Measurements from ENCODE around the gene CNOT3.

Gene CNOT3

GRCh38 chr19:54123682-54124081, 13.9 kb upstream of the CNOT3 start:
- Histone ChIP-seq H3K27ac (ENCODE audit: extremely low read depth, low read depth, low read length) (no peak overlapping the region), H3K9me3 (ENCODE audit: control insufficient read depth, insufficient read depth, low read depth, low read length) (no peaks in the 10 kb centered on the region), H3K4me1 (ENCODE audit: control insufficient read depth, insufficient read depth, low read length) (no peaks in the 10 kb centered on the region), H3K36me3 (ENCODE audit: control insufficient read depth in 2 of 2, insufficient read depth in 1 of 2, low read length in 2 of 2) (peaks cover 25 to 91% of the 10 kb centered on the region in 2 experiments), H3K4me3 (ENCODE audit: low read depth, low read length) (no peak overlapping the region)
- TF ChIP-seq ZNF747 (tag by site-specific recombination; IDR thresholded peaks at IDR 0.05) (no peak), ZFP69B (tag by site-specific recombination; IDR thresholded peaks at IDR 0.05) (no peak), ZNF449 (tag by site-specific recombination; IDR thresholded peaks at IDR 0.05) (no peak), ZNF596 (tag by site-specific recombination; IDR thresholded peaks at IDR 0.05) (no peak), ZNF19 (tag by site-specific recombination; IDR thresholded peaks at IDR 0.05; ENCODE audit: low read depth) (no peak), ZNF174 (tag by site-specific recombination; IDR thresholded peaks at IDR 0.05) (no peak), ZNF76 (tag by site-specific recombination; IDR thresholded peaks at IDR 0.05; ENCODE audit: borderline replicate concordance, low read depth) (no peak), ZNF221 (tag by site-specific recombination; IDR thresholded peaks at IDR 0.05; ENCODE audit: borderline replicate concordance) (no peak), ZNF280D (tag by site-specific recombination; IDR thresholded peaks at IDR 0.05) (no peak), MYNN (tag by site-specific recombination; IDR thresholded peaks at IDR 0.05; ENCODE audit: borderline replicate concordance) (no peak), ZNF830 (tag by site-specific recombination; IDR thresholded peaks at IDR 0.05; ENCODE audit: low read depth) (no peak)
- ChIA-PET POLR2A (interaction anchor here (2.1 to 6.2 kb wide), 2 partner anchors 8 to 13 kb away, joined by 12 to 37 read pairs; partner anchors contain the start of genes CNOT3, PRPF31 and TFPT), CTCF (no interaction called here)

GRCh38 chr19:54124393-54124792, 13.2 kb upstream of the CNOT3 start:
- Histone ChIP-seq H3K27ac (ENCODE audit: extremely low read depth, low read depth, low read length) (no peak overlapping the region), H3K4me1 (ENCODE audit: control insufficient read depth, insufficient read depth, low read length) (no peaks in the 10 kb centered on the region), H3K9me3 (ENCODE audit: control insufficient read depth, insufficient read depth, low read depth, low read length) (no peaks in the 10 kb centered on the region), H3K36me3 (ENCODE audit: control insufficient read depth in 2 of 2, insufficient read depth in 1 of 2, low read length in 2 of 2) (peaks cover 18 to 94% of the 10 kb centered on the region in 2 experiments), H3K4me3 (ENCODE audit: low read depth, low read length) (no peak overlapping the region)
- TF ChIP-seq HOXA7 (CRISPR knock-in tag; IDR thresholded peaks at IDR 0.05; ENCODE audit: borderline replicate concordance) = no peak
- TF ChIP-seq IKZF3 (tag by site-specific recombination; IDR thresholded peaks at IDR 0.05) = no peak
- no peak for TF ChIP-seq OSR2 (tag by site-specific recombination; IDR thresholded peaks at IDR 0.05)
- TF ChIP-seq, protein P1, sequence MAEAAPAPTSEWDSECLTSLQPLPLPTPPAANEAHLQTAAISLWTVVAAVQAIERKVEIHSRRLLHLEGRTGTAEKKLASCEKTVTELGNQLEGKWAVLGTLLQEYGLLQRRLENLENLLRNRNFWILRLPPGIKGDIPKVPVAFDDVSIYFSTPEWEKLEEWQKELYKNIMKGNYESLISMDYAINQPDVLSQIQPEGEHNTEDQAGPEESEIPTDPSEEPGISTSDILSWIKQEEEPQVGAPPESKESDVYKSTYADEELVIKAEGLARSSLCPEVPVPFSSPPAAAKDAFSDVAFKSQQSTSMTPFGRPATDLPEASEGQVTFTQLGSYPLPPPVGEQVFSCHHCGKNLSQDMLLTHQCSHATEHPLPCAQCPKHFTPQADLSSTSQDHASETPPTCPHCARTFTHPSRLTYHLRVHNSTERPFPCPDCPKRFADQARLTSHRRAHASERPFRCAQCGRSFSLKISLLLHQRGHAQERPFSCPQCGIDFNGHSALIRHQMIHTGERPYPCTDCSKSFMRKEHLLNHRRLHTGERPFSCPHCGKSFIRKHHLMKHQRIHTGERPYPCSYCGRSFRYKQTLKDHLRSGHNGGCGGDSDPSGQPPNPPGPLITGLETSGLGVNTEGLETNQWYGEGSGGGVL (tag by site-specific recombination; IDR thresholded peaks at IDR 0.05) = no peak
- TF ChIP-seq ZBTB48 (tag by site-specific recombination; IDR thresholded peaks at IDR 0.05) = no peak
- TF ChIP-seq ZNF660 (tag by site-specific recombination; IDR thresholded peaks at IDR 0.05) = no peak
- CTCF ChIA-PET = no interaction called here
- POLR2A ChIA-PET = interaction anchor here (2.1 to 6.2 kb wide), 2 partner anchors 9 to 13 kb away, joined by 12 to 37 read pairs; partner anchors contain the start of genes CNOT3, PRPF31 and TFPT
